Adrenal gland (tissue), 12 donors: Measurements from ENCODE around the gene ITFG1. TPM values are rescaled to one million over a fixed set of nuclear protein-coding genes. Genes with fewer than 3 reads are reported as not detected.
"Not testable (repeated sequence)": the region's sequence is repeated elsewhere in the genome, so short reads cannot be mapped to it uniquely, and the experiment has no call there.

ENCODE experiments used
- DNase-seq, 7 donors: peaks; one replicate each; pipeline ENCODE4 v3.0.0-alpha.2; 2019 to 2020
- H3K27ac ChIP-seq, 5 donors: fragments of 200-600 bp; sonication (generic) in 4 of 5; 1 replicate in 3 of 5; 2 replicates in 2 of 5; pipeline versions ENCODE4 v1.5.1 to v1.8.0; 2016 to 2020; ENCODE audit warnings: mild to moderate bottlenecking in 1 of 5
- H3K27me3 ChIP-seq: fragments of 200-600 bp; 2 replicates; pipeline ENCODE4 v1.8.0; 2021
- H3K36me3 ChIP-seq, 2 donors: fragments of 200-600 bp; replicated peaks in 1 of 2; 1 replicate in 1 of 2; 2 replicates in 1 of 2; pipeline versions ENCODE4 v1.5.1 to v1.8.0; 2018 to 2022
- H3K4me1 ChIP-seq, 2 donors: fragments of 200-600 bp; replicated peaks in 1 of 2; 1 replicate in 1 of 2; 2 replicates in 1 of 2; pipeline versions ENCODE4 v1.5.1 to v1.8.0; 2018 to 2021
- H3K4me3 ChIP-seq, 4 donors: fragments of 200-600 bp; sonication (generic) in 3 of 4; one replicate each; pipeline ENCODE4 v1.5.1; 2016 to 2018
- H3K9me3 ChIP-seq, 3 donors: fragments of 200-600 bp; sonication (generic) in 1 of 3; replicated peaks in 1 of 3; 1 replicate in 2 of 3; 2 replicates in 1 of 3; pipeline versions ENCODE4 v1.5.1 to v1.8.0; 2016 to 2021
- CTCF ChIP-seq, 6 experiments: fragments of 450-650 bp in 4 of 6; fragments of 200-600 bp in 2 of 6; sonication (generic) in 1 of 6; IDR thresholded peaks; 1 replicate in 5 of 6; 2 replicates in 1 of 6; pipeline versions ENCODE4 v1.5.1 to v1.8.0; 2016 to 2021; ENCODE audit warnings: antibody characterized with exemption in 6 of 6, mild to moderate bottlenecking in 2 of 6, moderate library complexity in 1 of 6
- POLR2A ChIP-seq, 2 donors: fragments of 450-650 bp; IDR thresholded peaks; one replicate each; pipeline ENCODE4 v1.6.1; 2017; ENCODE audit warnings: antibody characterized with exemption in 2 of 2, mild to moderate bottlenecking in 2 of 2, moderate library complexity in 1 of 2
- WGBS, 4 donors: extraction: QIAGEN DNeasy Blood & Tissue Kit in 2 of 4; methylation state at CpG; one replicate each; pipeline versions ENCODE4 v1.1.5 to v1.1.7; 2013 to 2017; 5-methylcytosine and 5-hydroxymethylcytosine counted together
- intact Hi-C, 2 donors: fragments of 100-400 bp; cut with DNase I; formaldehyde crosslinking; loops; one replicate each; pipeline versions ENCODE4 v1.14.1 to v1.15.0; 2022 to 2023
- polyA plus RNA-seq, 3 donors: library from polyadenylated mRNA; stranded (reverse); fragments of 200-250 nt in 2 of 3; fragments of 350-450 nt in 1 of 3; fragmentation: Illumina TruSeq in 1 of 3; extraction: RNeasy Lipid Tissue Mini Kit (QIAGEN cat#74804) in 1 of 3; gene quantifications; one replicate each; pipeline ENCODE4 v1.2.3, GENCODE V29; 2013 to 2014
- total RNA-seq, 9 donors: library from RNA; depleted of rRNA in 4 of 9; stranded (reverse); fragments of >200 nt in 4 of 9; fragments of 120-200 nt in 1 of 9; fragmentation: NEBNext Ultra II Directional in 1 of 9; extraction: Animal tissue kit (Norgen Biotek cat#: 25700) in 1 of 9; gene quantifications; one replicate each; pipeline versions ENCODE4 v1.1.0 to v1.2.4, GENCODE V29; 2013 to 2023
- donor health status: healthy with polysubstance abuse.
- donor health status: Bipolar disorder and iron deficiency.
- donor health status: DM: yes; HTN: yes; CAD: no.
- donor health status: DM: no; HTN: no; CAD: no.
- donor health status: DM: no; HTN: no; CAD: no.
- donor health status: DM: yes; HTN: yes; CAD: no.

The ITFG1 gene
- total and polyA plus RNA-seq, 12 donors, result 8.4 to 246 (median 84.4) TPM

- 42 to 63% (median 59%) methylated on average over 2 of the region's 2 CpGs for WGBS, 4 donors
- TF ChIP-seq CTCF (IDR thresholded peaks at IDR 0.05), result no peak
- TF ChIP-seq POLR2A (IDR thresholded peaks at IDR 0.05), result no peak
Observed at GRCh38 chr16:47342055-47342454, 118.8 kb downstream of the ITFG1 start.

GRCh38 chr16:47330562-47330961, 130.3 kb downstream of the ITFG1 start:
- H3K27ac ChIP-seq, intact Hi-C loops, H3K27me3 ChIP-seq, DNase-seq, H3K4me1 ChIP-seq, H3K9me3 ChIP-seq, H3K36me3 ChIP-seq, H3K4me3 ChIP-seq: not testable (repeated sequence)
- 91 to 95% (median 93%) methylated on average over 3 of the region's 3 CpGs for WGBS, 4 donors

More at GRCh38 chr16:47342055-47342454, 118.8 kb downstream of the ITFG1 start:
- intact Hi-C loops, result no loop called here
- Histone ChIP-seq H3K27me3 (no peaks in the 10 kb centered on the region), H3K9me3 (no peaks in the 10 kb centered on the region), H3K27ac (no peak overlapping the region), H3K4me1 (no peaks in the 10 kb centered on the region), H3K4me3 (no peak overlapping the region), H3K36me3 (no peaks in the 10 kb centered on the region)
- DNase-seq, result no peak

- H3K4me1 ChIP-seq, intact Hi-C loops, H3K9me3 ChIP-seq, H3K36me3 ChIP-seq, H3K27me3 ChIP-seq, DNase-seq, H3K4me3 ChIP-seq, H3K27ac ChIP-seq: not testable (repeated sequence)
- WGBS, 4 donors, result 88 to 100% (median 96%) methylated on average over 2 of the region's 2 CpGs
Observed at GRCh38 chr16:47324309-47324708, 136.6 kb downstream of the ITFG1 start.

GRCh38 chr16:47323241-47323640, 137.6 kb downstream of the ITFG1 start:
- no peak for DNase-seq
- intact Hi-C loops, result no loop called here
- TF ChIP-seq POLR2A (IDR thresholded peaks at IDR 0.05) (no peak), CTCF (IDR thresholded peaks at IDR 0.05) (no peak)

GRCh38 chr16:47320546-47321310, 140.1 kb downstream of the ITFG1 start:
- Histone ChIP-seq H3K4me3 (peak overlapping the region in 1 of 4 donors; percentile 24), H3K36me3 (no peaks in the 10 kb centered on the region), H3K4me1 (peaks cover 0 to 6% of the 10 kb centered on the region in 2 donors), H3K27me3 (no peaks in the 10 kb centered on the region), H3K27ac (peak overlapping the region in 1 of 5 donors; percentile 46), H3K9me3 (no peaks in the 10 kb centered on the region)
- intact Hi-C loops, result no loop called here
- DNase-seq, result no peak
- no peak for TF ChIP-seq CTCF (IDR thresholded peaks at IDR 0.05)
- TF ChIP-seq POLR2A (IDR thresholded peaks at IDR 0.05), result no peak

More at GRCh38 chr16:47323241-47323640, 137.6 kb downstream of the ITFG1 start:
- no peak overlapping the region for H3K27ac ChIP-seq
- H3K27me3 ChIP-seq, result no peaks in the 10 kb centered on the region
- no peaks in the 10 kb centered on the region for H3K9me3 ChIP-seq
- H3K4me1 ChIP-seq, result peaks cover 0 to 6% of the 10 kb centered on the region in 2 donors
- H3K36me3 ChIP-seq, result no peaks in the 10 kb centered on the region
- H3K4me3 ChIP-seq, result no peak overlapping the region
